HepG2 (cell line): ENCODE results near the gene PLEKHM2. TPM values are rescaled to one million over a fixed set of nuclear protein-coding genes. Genes with fewer than 3 reads are reported as not detected.

ENCODE experiments used
- IRF1 ChIP-seq: sonication (generic); formaldehyde crosslinking; IDR thresholded peaks from 2 replicates; pipeline ENCODE4 v1.4.0; 2020; ENCODE audit warnings: low read depth, mild to moderate bottlenecking, missing genetic modification reagents
- IRF2 ChIP-seq: IDR thresholded peaks from 2 replicates; pipeline ENCODE4 v1.6.1; 2018; ENCODE audit warnings: missing genetic modification reagents, missing compliant biosample characterization
- IRX3 ChIP-seq: sonication (generic); formaldehyde crosslinking; IDR thresholded peaks from 2 replicates; pipeline ENCODE4 v1.8.1; 2023; ENCODE audit warnings: mild to moderate bottlenecking, low read depth, missing genetic modification reagents, borderline replicate concordance
- RXRB ChIP-seq: IDR thresholded peaks from 2 replicates; pipeline ENCODE4 v1.6.1; 2016; ENCODE audit warnings: borderline replicate concordance, missing genetic modification reagents, missing compliant biosample characterization
- ZBTB2 ChIP-seq: sonication (generic); formaldehyde crosslinking; IDR thresholded peaks from 2 replicates; pipeline ENCODE4 v1.8.0; 2022; ENCODE audit warnings: low read depth, missing genetic modification reagents
- ZNF850 ChIP-seq: sonication (generic); formaldehyde crosslinking; conservative IDR thresholded peaks from 2 replicates; pipeline ENCODE4 v1.9.0; 2021; ENCODE audit warnings: mild to moderate bottlenecking, missing genetic modification reagents
- polyA plus RNA-seq, 8 experiments: library from polyadenylated mRNA; depleted of rRNA in 3 of 8; stranded (reverse) in 7 of 8; unstranded in 1 of 8; fragments of >200 nt; fragmentation: Illumina TruSeq in 4 of 8; extraction: Trizol in 4 of 8; gene quantifications; 2 replicates each; pipeline versions ENCODE4 v1.2.1 to v1.2.3, GENCODE V29; 2011 to 2016; ENCODE audit warnings: low read depth in 4 of 8, missing spikeins in 1 of 8, mixed read lengths in 1 of 8; ENCODE audit not compliant: insufficient read depth in 1 of 8
- total RNA-seq, 5 experiments: library from RNA; depleted of rRNA; stranded (reverse); fragments of >200 nt; fragmentation: Illumina TruSeq; extraction: Trizol; gene quantifications; 2 replicates each; pipeline ENCODE4 v1.2.3, GENCODE V29; 2016; ENCODE audit warnings: low read depth in 1 of 5
- TF ChIP-seq, protein P1 (sequence below): sonication (generic); formaldehyde crosslinking; conservative IDR thresholded peaks from 2 replicates; pipeline ENCODE4 v1.4.0; 2020; ENCODE audit warnings: missing genetic modification reagents

PLEKHM2 gene
- total and polyA plus RNA-seq, 2 of the 13 experiments (the other 11 are each of a cell fraction or from before 2014, with no cell fraction given) = 16.5 to 27.3 TPM

- TF ChIP-seq IRF2 (no peak), IRX3 (CRISPR knock-in tag) (no peak), IRF1 (CRISPR knock-in tag) (no peak), ZBTB2 (CRISPR knock-in tag) (no peak), ZNF850 (no peak), RXRB (CRISPR knock-in tag) (peak; percentile 94)
- TF ChIP-seq, protein P1, sequence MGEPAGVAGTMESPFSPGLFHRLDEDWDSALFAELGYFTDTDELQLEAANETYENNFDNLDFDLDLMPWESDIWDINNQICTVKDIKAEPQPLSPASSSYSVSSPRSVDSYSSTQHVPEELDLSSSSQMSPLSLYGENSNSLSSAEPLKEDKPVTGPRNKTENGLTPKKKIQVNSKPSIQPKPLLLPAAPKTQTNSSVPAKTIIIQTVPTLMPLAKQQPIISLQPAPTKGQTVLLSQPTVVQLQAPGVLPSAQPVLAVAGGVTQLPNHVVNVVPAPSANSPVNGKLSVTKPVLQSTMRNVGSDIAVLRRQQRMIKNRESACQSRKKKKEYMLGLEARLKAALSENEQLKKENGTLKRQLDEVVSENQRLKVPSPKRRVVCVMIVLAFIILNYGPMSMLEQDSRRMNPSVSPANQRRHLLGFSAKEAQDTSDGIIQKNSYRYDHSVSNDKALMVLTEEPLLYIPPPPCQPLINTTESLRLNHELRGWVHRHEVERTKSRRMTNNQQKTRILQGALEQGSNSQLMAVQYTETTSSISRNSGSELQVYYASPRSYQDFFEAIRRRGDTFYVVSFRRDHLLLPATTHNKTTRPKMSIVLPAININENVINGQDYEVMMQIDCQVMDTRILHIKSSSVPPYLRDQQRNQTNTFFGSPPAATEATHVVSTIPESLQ (CRISPR knock-in tag) = no peak
- TF ChIP-seq, all 625 proteins: peak for 45
Measured at GRCh38 chr1:15736038-15736891, 52.1 kb downstream of the PLEKHM2 start, which contains the start of gene SLC25A34 (continued).
